ENCODE results near the gene ZBTB5.
"Not testable (repeated sequence)": the region's sequence is repeated elsewhere in the genome, so short reads cannot be mapped to it uniquely, and the experiment has no call there.

The ZBTB5 gene

GRCh38 chr9:37449862-37450632 is 15.2 kb downstream of the ZBTB5 start:
- DNase-seq = no peak

- DNase-seq = no peak
Measured at GRCh38 chr9:37447111-37447510, 18.1 kb downstream of the ZBTB5 start.

- no peak for DNase-seq
Measured at GRCh38 chr9:37446401-37446800, 18.8 kb downstream of the ZBTB5 start.

GRCh38 chr9:37445832-37446231 is 19.4 kb downstream of the ZBTB5 start:
- no peak for DNase-seq

GRCh38 chr9:37444890-37445289 is 20.4 kb downstream of the ZBTB5 start:
- no peak for DNase-seq

- no peak for DNase-seq
Measured at GRCh38 chr9:37443566-37443965, 21.7 kb downstream of the ZBTB5 start.

- DNase-seq = no peak
Measured at GRCh38 chr9:37442556-37442955, 22.7 kb downstream of the ZBTB5 start.

GRCh38 chr9:37441776-37442370 is 23.4 kb downstream of the ZBTB5 start:
- no peak for DNase-seq

- DNase-seq = no peak
Measured at GRCh38 chr9:37438359-37438758, 26.9 kb downstream of the ZBTB5 start.

GRCh38 chr9:37437621-37438020 is 27.6 kb downstream of the ZBTB5 start:
- no peak for DNase-seq

GRCh38 chr9:37437010-37437409 is 28.2 kb downstream of the ZBTB5 start:
- no peak for DNase-seq

- DNase-seq = no peak
Measured at GRCh38 chr9:37436540-37436939, 28.7 kb downstream of the ZBTB5 start.

GRCh38 chr9:37433867-37434371 is 31.3 kb downstream of the ZBTB5 start:
- DNase-seq = no peak

- DNase-seq = no peak
Measured at GRCh38 chr9:37432020-37432419, 33.2 kb downstream of the ZBTB5 start.

GRCh38 chr9:37430841-37431597 is 34.2 kb downstream of the ZBTB5 start:
- DNase-seq = no peak

GRCh38 chr9:37429441-37430285 is 35.6 kb downstream of the ZBTB5 start:
- no peak for DNase-seq

GRCh38 chr9:37428345-37428744 is 36.9 kb downstream of the ZBTB5 start:
- DNase-seq = no peak

- no peak for DNase-seq
Measured at GRCh38 chr9:37426846-37427245, 38.4 kb downstream of the ZBTB5 start.

- not testable (repeated sequence) for DNase-seq
Measured at GRCh38 chr9:37426431-37426830, 38.8 kb downstream of the ZBTB5 start.

GRCh38 chr9:37425298-37425752 is 39.9 kb downstream of the ZBTB5 start:
- DNase-seq = no peak

GRCh38 chr9:37424686-37425297 is 40.5 kb downstream of the ZBTB5 start:
- no peak for DNase-seq

- no peak for DNase-seq
Measured at GRCh38 chr9:37424204-37424685, 41.0 kb downstream of the ZBTB5 start.
